Measurements from ENCODE around the gene SCNN1B. TPM values are rescaled to one million over a fixed set of nuclear protein-coding genes. Genes with fewer than 3 reads are reported as not detected.

The SCNN1B gene
- total RNA-seq, 1 donor from 2014 or later, result 0.34 TPM

DNA sequence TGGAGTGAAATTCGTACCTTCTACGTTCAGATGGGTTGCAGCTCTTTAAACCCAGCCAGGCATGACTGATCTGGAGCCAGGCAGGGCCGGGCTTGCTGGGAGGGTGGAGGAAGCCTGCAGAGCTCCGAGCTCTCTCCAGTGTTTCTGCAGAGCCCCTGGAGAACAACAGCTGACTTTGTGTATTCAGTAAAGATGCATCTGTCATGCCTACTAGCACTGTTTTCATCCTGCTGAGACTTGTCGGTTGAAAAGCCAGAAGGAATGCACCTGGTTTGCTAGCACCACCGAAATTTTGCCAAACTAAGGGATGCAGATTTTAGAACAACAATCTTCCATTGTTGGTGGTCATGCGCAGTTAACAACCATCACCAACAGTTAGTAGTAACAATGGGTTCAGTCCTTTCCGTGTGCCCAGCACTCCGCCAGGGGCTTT, 22.4 kb upstream of the SCNN1B start:
- Mint-ChIP-seq H3K9me3 (ENCODE audit: unreplicated experiment) (peaks cover 2% of the 10 kb centered on the region), H3K4me3 (ENCODE audit: unreplicated experiment) (no peak overlapping the region), H3K27ac (ENCODE audit: unreplicated experiment) (peak overlapping the region; percentile 80), H3K27me3 (ENCODE audit: unreplicated experiment) (no peaks in the 10 kb centered on the region), H3K36me3 (ENCODE audit: unreplicated experiment) (no peaks in the 10 kb centered on the region), H3K4me1 (ENCODE audit: low read depth, unreplicated experiment) (peaks cover 8% of the 10 kb centered on the region)
- TF ChIP-seq, protein P1, sequence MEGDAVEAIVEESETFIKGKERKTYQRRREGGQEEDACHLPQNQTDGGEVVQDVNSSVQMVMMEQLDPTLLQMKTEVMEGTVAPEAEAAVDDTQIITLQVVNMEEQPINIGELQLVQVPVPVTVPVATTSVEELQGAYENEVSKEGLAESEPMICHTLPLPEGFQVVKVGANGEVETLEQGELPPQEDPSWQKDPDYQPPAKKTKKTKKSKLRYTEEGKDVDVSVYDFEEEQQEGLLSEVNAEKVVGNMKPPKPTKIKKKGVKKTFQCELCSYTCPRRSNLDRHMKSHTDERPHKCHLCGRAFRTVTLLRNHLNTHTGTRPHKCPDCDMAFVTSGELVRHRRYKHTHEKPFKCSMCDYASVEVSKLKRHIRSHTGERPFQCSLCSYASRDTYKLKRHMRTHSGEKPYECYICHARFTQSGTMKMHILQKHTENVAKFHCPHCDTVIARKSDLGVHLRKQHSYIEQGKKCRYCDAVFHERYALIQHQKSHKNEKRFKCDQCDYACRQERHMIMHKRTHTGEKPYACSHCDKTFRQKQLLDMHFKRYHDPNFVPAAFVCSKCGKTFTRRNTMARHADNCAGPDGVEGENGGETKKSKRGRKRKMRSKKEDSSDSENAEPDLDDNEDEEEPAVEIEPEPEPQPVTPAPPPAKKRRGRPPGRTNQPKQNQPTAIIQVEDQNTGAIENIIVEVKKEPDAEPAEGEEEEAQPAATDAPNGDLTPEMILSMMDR (IDR thresholded peaks at IDR 0.05; ENCODE audit: partially characterized antibody, unreplicated experiment), result no peak
- DNase-seq, result peak; percentile 64

DNA sequence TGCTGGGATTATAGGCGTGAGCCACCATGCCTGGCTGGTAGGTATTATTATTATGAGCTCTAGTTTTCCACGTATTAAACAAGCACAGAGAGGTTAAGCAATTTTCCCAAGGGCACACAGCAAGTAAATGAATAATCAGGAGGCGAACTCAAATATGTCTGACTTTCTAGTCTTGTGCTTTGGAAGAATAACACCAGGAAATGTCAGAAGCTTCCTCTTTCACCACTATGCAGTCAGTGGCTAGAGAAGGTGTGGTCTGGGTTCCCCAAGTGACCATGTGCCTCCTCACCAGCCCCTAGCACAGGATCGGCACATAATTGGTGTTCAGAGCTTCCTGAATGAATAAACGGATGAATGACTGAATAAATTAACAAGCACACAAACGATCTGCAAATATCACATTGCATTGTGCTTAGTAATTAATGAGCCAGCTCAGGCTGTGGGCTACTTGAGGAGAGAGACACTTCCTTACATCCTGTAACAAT, 21.6 kb upstream of the SCNN1B start:
- TF ChIP-seq, protein P1 (IDR thresholded peaks at IDR 0.05; ENCODE audit: partially characterized antibody, unreplicated experiment), result no peak
- no peak overlapping the region for H3K4me3 Mint-ChIP-seq (ENCODE audit: unreplicated experiment)

DNA sequence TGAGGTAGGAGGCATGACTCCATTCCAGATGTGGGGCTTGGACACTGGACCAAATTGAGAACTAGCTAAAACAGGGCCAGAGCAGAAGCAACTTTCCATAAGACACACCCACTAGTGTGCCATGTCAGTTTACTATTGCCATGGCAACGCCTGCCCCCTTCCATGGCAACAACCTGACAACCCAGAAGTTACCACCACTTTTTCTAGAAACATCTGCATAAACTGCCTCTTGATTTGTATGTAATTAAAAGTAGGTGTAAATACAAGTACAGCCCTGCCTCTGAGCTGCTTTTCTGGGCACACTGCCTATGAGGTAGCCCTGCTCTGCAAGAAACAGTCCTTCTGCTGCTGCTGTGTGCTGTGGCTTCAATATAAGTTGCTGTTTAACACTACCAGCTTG, 19.5 kb upstream of the SCNN1B start:
- peaks cover 8% of the 10 kb centered on the region for H3K4me1 Mint-ChIP-seq (ENCODE audit: low read depth, unreplicated experiment)
- no peaks in the 10 kb centered on the region for H3K9me3 Mint-ChIP-seq (ENCODE audit: unreplicated experiment)
- H3K36me3 Mint-ChIP-seq (ENCODE audit: unreplicated experiment), result no peaks in the 10 kb centered on the region
- H3K27ac Mint-ChIP-seq (ENCODE audit: unreplicated experiment), result no peak overlapping the region
- DNase-seq, result no peak
- TF ChIP-seq, protein P1 (IDR thresholded peaks at IDR 0.05; ENCODE audit: partially characterized antibody, unreplicated experiment), result no peak
- no peak overlapping the region for H3K4me3 Mint-ChIP-seq (ENCODE audit: unreplicated experiment)
- H3K27me3 Mint-ChIP-seq (ENCODE audit: unreplicated experiment), result peaks cover 1% of the 10 kb centered on the region

More for the DNA sequence above, 21.6 kb upstream of the SCNN1B start:
- H3K9me3 Mint-ChIP-seq (ENCODE audit: unreplicated experiment), result peaks cover 2% of the 10 kb centered on the region
- no peaks in the 10 kb centered on the region for H3K27me3 Mint-ChIP-seq (ENCODE audit: unreplicated experiment)
- H3K27ac Mint-ChIP-seq (ENCODE audit: unreplicated experiment), result peak overlapping the region; percentile 50
- peaks cover 8% of the 10 kb centered on the region for H3K4me1 Mint-ChIP-seq (ENCODE audit: low read depth, unreplicated experiment)
- DNase-seq, result no peak
- no peaks in the 10 kb centered on the region for H3K36me3 Mint-ChIP-seq (ENCODE audit: unreplicated experiment)

DNA sequence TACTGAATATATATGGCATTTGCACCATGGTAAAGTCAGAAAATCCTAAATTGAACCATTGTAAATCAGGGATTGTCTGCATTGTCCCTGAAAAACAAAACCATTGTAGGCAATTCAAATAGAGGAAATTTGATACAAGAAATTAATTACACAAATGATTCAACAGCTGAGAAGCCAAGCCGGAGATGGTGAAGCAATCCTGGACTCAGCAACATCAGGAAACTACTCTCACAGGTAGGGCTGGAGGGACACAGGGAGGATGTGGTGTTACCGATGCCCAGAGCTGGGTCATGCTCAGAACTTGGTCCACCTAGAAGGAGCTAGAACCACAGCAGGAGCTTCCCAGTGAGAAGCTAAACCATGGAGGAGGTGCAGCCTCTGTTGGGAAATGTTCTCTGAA, 18.5 kb upstream of the SCNN1B start:
- no peaks in the 10 kb centered on the region for H3K9me3 Mint-ChIP-seq (ENCODE audit: unreplicated experiment)
- no peak for DNase-seq
- no peak overlapping the region for H3K27ac Mint-ChIP-seq (ENCODE audit: unreplicated experiment)
- no peaks in the 10 kb centered on the region for H3K36me3 Mint-ChIP-seq (ENCODE audit: unreplicated experiment)
- H3K27me3 Mint-ChIP-seq (ENCODE audit: unreplicated experiment), result peaks cover 1% of the 10 kb centered on the region
- H3K4me3 Mint-ChIP-seq (ENCODE audit: unreplicated experiment), result no peak overlapping the region
- H3K4me1 Mint-ChIP-seq (ENCODE audit: low read depth, unreplicated experiment), result peaks cover 8% of the 10 kb centered on the region
- TF ChIP-seq, protein P1 (IDR thresholded peaks at IDR 0.05; ENCODE audit: partially characterized antibody, unreplicated experiment), result no peak

DNA sequence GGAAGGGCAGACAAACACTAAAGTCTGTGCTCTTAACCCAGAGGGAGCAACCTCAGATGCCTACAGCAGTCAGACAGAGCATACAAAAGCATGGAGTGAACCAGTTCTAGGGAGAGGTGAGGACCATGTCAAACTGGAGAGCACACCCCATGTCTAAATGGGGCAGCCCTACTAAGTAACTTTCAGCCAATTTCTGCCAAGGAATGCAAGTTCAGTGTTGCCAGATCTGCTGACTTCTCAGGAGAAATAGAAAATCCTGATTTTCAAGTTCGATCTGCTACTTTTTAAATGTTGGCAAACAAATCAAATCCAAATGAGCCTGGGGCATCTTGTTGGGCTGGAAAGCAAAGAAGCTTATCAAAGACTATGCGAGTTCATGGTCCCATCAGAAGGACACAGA, 17.5 kb upstream of the SCNN1B start:
- TF ChIP-seq, protein P1 (IDR thresholded peaks at IDR 0.05; ENCODE audit: partially characterized antibody, unreplicated experiment), result no peak
- H3K4me3 Mint-ChIP-seq (ENCODE audit: unreplicated experiment), result no peak overlapping the region
- H3K9me3 Mint-ChIP-seq (ENCODE audit: unreplicated experiment), result no peaks in the 10 kb centered on the region
- DNase-seq, result no peak
- H3K4me1 Mint-ChIP-seq (ENCODE audit: low read depth, unreplicated experiment), result peaks cover 3% of the 10 kb centered on the region
- no peak overlapping the region for H3K27ac Mint-ChIP-seq (ENCODE audit: unreplicated experiment)
- peaks cover 1% of the 10 kb centered on the region for H3K27me3 Mint-ChIP-seq (ENCODE audit: unreplicated experiment)
- no peaks in the 10 kb centered on the region for H3K36me3 Mint-ChIP-seq (ENCODE audit: unreplicated experiment)
